Vagina (tissue), 2 donors: ENCODE measurements around the gene CACNA1C. TPM values are rescaled to one million over a fixed set of nuclear protein-coding genes. Genes with fewer than 3 reads are reported as not detected.

Source experiments
- DNase-seq, 2 donors: peaks; one replicate each; pipeline ENCODE4 v3.0.0-alpha.2; 2017; ENCODE audit errors: extremely low spot score in 2 of 2
- H3K27ac ChIP-seq: fragments of 200-600 bp; sonication (generic); one replicate; pipeline ENCODE4 v1.5.1; 2019
- H3K27me3 ChIP-seq: fragments of 200-600 bp; sonication (generic); one replicate; pipeline ENCODE4 v1.5.1; 2019
- H3K36me3 ChIP-seq, 2 donors: fragments of 200-600 bp; sonication (generic); one replicate each; pipeline ENCODE4 v1.5.1; 2017 to 2019
- H3K4me1 ChIP-seq: fragments of 200-600 bp; sonication (generic); one replicate; pipeline ENCODE4 v1.5.1; 2019
- H3K4me3 ChIP-seq, 2 donors: fragments of 200-600 bp; sonication (generic); 1 replicate in 1 of 2; 2 replicates in 1 of 2; pipeline ENCODE4 v1.5.1; 2016 to 2019
- H3K9me3 ChIP-seq: fragments of 200-600 bp; sonication (generic); one replicate; pipeline ENCODE4 v1.5.1; 2019
- POLR2A ChIP-seq, 2 donors: fragments of 450-650 bp; IDR thresholded peaks; one replicate each; pipeline ENCODE4 v1.6.1; 2017; ENCODE audit warnings: antibody characterized with exemption in 2 of 2, mild to moderate bottlenecking in 2 of 2, moderate library complexity in 2 of 2
- POLR2AphosphoS5 ChIP-seq, 2 donors: sonication (generic); formaldehyde crosslinking; IDR thresholded peaks; one replicate each; pipeline ENCODE4 v1.9.0; 2017; ENCODE audit warnings: antibody characterized with exemption in 2 of 2, mild to moderate bottlenecking in 2 of 2, low read depth in 1 of 2; ENCODE audit not compliant: insufficient read depth in 1 of 2
- intact Hi-C: fragments of 100-400 bp; cut with DNase I; formaldehyde crosslinking; loops from one replicate; pipeline ENCODE4 v1.15.1; 2023
- total RNA-seq: library from RNA; depleted of rRNA; stranded (reverse); fragments of >200 nt; gene quantifications from one replicate; pipeline ENCODE4 v1.2.3, GENCODE V29; 2016
- TF ChIP-seq, protein P1 (sequence below), 3 experiments: fragments of 450-650 bp in 2 of 3; fragments of 200-600 bp in 1 of 3; sonication (generic) in 1 of 3; IDR thresholded peaks; one replicate each; pipeline ENCODE4 v1.5.1; 2017 to 2019; ENCODE audit warnings: antibody characterized with exemption in 3 of 3, mild to moderate bottlenecking in 2 of 3, moderate library complexity in 2 of 3

CACNA1C gene
- total RNA-seq, 1 donor from 2014 or later = 9.8 TPM

GRCh38 chr12:2574355-2574935 lies 521.7 kb downstream of the CACNA1C start:
- intact Hi-C loops = no loop called here
- Histone ChIP-seq H3K4me3 (no peak overlapping the region), H3K27me3 (no peaks in the 10 kb centered on the region), H3K27ac (no peak overlapping the region), H3K36me3 (no peaks in the 10 kb centered on the region), H3K9me3 (no peaks in the 10 kb centered on the region), H3K4me1 (no peaks in the 10 kb centered on the region)
- DNase-seq = no peak
- TF ChIP-seq POLR2AphosphoS5 (IDR thresholded peaks at IDR 0.05; ENCODE audit: insufficient read depth in 1 of 2, low read depth in 1 of 2) (no peak), POLR2A (IDR thresholded peaks at IDR 0.05) (no peak)
- TF ChIP-seq, protein P1, sequence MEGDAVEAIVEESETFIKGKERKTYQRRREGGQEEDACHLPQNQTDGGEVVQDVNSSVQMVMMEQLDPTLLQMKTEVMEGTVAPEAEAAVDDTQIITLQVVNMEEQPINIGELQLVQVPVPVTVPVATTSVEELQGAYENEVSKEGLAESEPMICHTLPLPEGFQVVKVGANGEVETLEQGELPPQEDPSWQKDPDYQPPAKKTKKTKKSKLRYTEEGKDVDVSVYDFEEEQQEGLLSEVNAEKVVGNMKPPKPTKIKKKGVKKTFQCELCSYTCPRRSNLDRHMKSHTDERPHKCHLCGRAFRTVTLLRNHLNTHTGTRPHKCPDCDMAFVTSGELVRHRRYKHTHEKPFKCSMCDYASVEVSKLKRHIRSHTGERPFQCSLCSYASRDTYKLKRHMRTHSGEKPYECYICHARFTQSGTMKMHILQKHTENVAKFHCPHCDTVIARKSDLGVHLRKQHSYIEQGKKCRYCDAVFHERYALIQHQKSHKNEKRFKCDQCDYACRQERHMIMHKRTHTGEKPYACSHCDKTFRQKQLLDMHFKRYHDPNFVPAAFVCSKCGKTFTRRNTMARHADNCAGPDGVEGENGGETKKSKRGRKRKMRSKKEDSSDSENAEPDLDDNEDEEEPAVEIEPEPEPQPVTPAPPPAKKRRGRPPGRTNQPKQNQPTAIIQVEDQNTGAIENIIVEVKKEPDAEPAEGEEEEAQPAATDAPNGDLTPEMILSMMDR (IDR thresholded peaks at IDR 0.05) = no peak

DNA sequence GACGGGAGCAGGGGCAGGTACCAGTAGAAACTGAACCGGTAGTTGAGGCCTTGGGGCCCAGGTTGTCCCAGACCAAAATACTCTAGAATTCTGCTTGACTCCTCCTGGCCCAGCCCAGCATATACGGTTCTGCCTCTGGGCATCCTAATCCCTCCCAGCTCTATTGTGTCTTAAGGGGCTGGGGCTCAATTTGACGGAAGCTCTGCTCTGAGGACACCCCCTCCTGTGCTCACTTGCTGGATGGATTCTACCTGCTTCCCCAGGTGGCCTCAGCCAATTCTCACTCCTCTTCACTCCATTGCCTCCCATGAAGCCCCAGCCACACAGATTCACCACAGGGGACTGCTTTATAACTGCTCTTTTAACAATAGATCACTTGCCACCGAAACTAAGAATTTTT lies 522.5 kb downstream of the CACNA1C start:
- no peaks in the 10 kb centered on the region for H3K4me1 ChIP-seq
- intact Hi-C loops = no loop called here

DNA sequence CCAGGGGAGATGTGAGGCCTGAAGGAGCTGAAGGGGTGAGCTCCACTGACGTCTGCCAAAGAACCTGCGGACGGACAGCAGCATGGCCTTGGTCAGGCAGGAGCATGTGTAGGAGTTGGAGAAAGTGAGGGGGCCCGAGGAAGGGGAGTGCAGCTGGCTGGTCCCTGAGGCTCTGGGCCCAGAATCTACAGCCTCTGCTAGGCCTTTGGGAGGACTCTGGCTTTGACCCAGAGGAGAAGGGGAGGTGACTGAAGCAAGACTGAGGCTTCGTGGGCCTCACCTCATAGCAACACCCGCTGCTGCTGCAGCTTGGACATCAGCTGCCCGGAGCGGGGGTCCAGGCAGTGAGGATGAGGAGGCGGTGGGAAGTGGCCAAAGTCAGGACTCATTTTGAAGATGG lies 525.4 kb downstream of the CACNA1C start:
- DNase-seq = no peak
- no peaks in the 10 kb centered on the region for H3K27me3 ChIP-seq
- no peak overlapping the region for H3K4me3 ChIP-seq
- H3K9me3 ChIP-seq = no peaks in the 10 kb centered on the region
- H3K27ac ChIP-seq = no peak overlapping the region
- TF ChIP-seq POLR2AphosphoS5 (IDR thresholded peaks at IDR 0.05; ENCODE audit: insufficient read depth in 1 of 2, low read depth in 1 of 2) (no peak), POLR2A (IDR thresholded peaks at IDR 0.05) (no peak)
- H3K36me3 ChIP-seq = no peaks in the 10 kb centered on the region
- intact Hi-C loops = no loop called here
- H3K4me1 ChIP-seq = peaks cover 9% of the 10 kb centered on the region

More for the DNA sequence above, 522.5 kb downstream of the CACNA1C start:
- Histone ChIP-seq H3K36me3 (no peaks in the 10 kb centered on the region), H3K9me3 (no peaks in the 10 kb centered on the region), H3K27ac (no peak overlapping the region), H3K4me3 (no peak overlapping the region), H3K27me3 (no peaks in the 10 kb centered on the region)
- TF ChIP-seq POLR2AphosphoS5 (IDR thresholded peaks at IDR 0.05; ENCODE audit: insufficient read depth in 1 of 2, low read depth in 1 of 2) (no peak), POLR2A (IDR thresholded peaks at IDR 0.05) (no peak)
- TF ChIP-seq, protein P1 (IDR thresholded peaks at IDR 0.05) = no peak
- DNase-seq = no peak

- H3K9me3 ChIP-seq = no peaks in the 10 kb centered on the region
- H3K36me3 ChIP-seq = no peaks in the 10 kb centered on the region
- H3K4me1 ChIP-seq = peaks cover 13% of the 10 kb centered on the region
- no peak overlapping the region for H3K4me3 ChIP-seq
- no peak for DNase-seq
- intact Hi-C loops = no loop called here
- no peaks in the 10 kb centered on the region for H3K27me3 ChIP-seq
- no peak overlapping the region for H3K27ac ChIP-seq
- TF ChIP-seq, protein P1 (IDR thresholded peaks at IDR 0.05) = no peak
- TF ChIP-seq POLR2AphosphoS5 (IDR thresholded peaks at IDR 0.05; ENCODE audit: insufficient read depth in 1 of 2, low read depth in 1 of 2) (no peak), POLR2A (IDR thresholded peaks at IDR 0.05) (no peak)
Measured at GRCh38 chr12:2578772-2579171, 526.0 kb downstream of the CACNA1C start.

DNA sequence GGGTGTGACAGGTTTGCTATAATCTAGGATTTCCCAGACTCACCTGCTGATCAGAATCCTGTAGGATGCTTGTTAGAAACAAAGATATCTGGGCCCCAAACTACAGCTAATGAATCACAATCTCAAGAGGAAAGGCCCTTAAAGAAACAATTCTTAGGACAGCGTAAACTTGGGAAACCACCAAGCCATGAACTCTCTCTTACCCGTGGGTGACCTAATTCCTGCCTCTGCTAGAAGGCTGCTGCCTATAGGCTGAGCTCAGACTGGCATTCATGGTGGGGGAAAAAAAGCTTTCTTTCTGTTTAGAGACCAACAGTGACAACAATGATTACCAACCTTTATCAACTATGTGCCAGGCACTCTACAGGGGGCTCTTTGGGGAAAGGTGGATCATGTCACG lies 528.0 kb downstream of the CACNA1C start:
- H3K4me1 ChIP-seq = peaks cover 13% of the 10 kb centered on the region
- H3K4me3 ChIP-seq = no peak overlapping the region
- H3K27me3 ChIP-seq = no peaks in the 10 kb centered on the region
- TF ChIP-seq POLR2AphosphoS5 (IDR thresholded peaks at IDR 0.05; ENCODE audit: insufficient read depth in 1 of 2, low read depth in 1 of 2) = no peak
- no peak for TF ChIP-seq POLR2A (IDR thresholded peaks at IDR 0.05)
- TF ChIP-seq, protein P1 (IDR thresholded peaks at IDR 0.05) = no peak
- DNase-seq = no peak
- H3K36me3 ChIP-seq = no peaks in the 10 kb centered on the region
- no peaks in the 10 kb centered on the region for H3K9me3 ChIP-seq
- intact Hi-C loops = loop anchor here (5.0 to 10.0 kb wide), 3 partner anchors 286 to 784 kb away; partner anchors contain the start of gene CACNA1C
- no peak overlapping the region for H3K27ac ChIP-seq
